ENCODE measurements around the gene RASGRP3. TPM values are rescaled to one million over a fixed set of nuclear protein-coding genes. Genes with fewer than 3 reads are reported as not detected.
A peak's percentile ranks its signal among the peaks of the same experiment; 100 is the strongest.

The RASGRP3 gene
- total and polyA plus RNA-seq, 2 donors: 2.3 to 28.5 TPM

DNA sequence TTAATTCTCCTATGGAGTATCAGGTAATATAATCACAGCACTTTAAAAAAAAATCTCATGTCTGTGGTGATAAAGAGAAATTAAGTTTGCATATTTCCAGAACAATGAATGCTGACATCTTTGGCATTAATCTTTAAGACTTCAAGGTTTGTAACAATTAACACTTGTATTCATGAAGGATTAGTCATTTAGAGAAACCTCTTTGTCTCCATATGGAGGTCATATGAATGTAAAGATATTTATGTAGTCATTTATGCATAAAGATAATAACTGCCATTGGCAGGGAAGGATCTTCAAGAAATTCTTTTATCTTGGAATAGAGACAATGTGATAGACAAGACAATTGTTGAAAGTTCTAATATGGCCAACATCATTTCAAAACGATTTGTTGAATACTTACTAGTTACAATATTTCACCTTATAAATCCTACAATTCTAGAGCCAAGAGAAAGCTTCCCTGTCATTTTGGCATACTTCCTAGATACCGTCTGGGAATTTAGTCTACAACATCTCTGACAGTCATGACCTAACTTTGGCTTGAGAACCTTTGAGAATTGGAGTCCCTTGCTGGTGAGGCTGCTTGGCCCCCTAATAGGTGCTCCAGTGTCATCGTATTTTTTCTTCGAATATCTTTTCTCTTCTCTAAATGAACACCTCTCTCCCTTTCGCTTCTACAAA is 33.6 kb downstream of the RASGRP3 start:
- 60% methylated on average over 5 of the region's 5 CpGs for WGBS
- no peak overlapping the region for H3K4me3 ChIP-seq (ENCODE audit: low read depth, low read length)
- DNase-seq (ENCODE audit: extremely low spot score): no peak
- no peak overlapping the region for H3K27ac ChIP-seq (ENCODE audit: low read depth)
- no peaks in the 10 kb centered on the region for H3K36me3 ChIP-seq (ENCODE audit: insufficient read depth)
- no peaks in the 10 kb centered on the region for H3K4me1 ChIP-seq (ENCODE audit: insufficient read depth)

DNA sequence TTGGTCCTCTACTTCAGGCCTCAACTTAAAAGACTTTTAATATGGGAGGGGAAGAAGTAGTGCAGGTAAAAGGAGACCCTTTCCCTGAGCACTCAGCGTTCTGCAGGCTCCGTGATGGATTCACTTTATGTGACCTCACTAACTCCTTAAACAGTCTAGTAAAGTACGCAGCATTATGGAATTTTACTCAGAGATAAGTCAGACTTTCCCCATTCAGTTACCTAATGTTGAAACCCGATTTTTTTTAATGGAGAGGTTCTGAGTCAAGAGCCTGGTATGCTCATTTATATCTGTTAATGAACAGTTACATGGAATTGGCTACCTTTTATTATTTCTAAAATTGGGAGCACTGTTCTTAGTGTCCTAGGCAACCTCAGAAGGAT is 34.1 kb downstream of the RASGRP3 start:
- no peak overlapping the region for H3K27ac ChIP-seq (ENCODE audit: low read depth)
- 77% methylated on average over 4 of the region's 4 CpGs for WGBS

DNA sequence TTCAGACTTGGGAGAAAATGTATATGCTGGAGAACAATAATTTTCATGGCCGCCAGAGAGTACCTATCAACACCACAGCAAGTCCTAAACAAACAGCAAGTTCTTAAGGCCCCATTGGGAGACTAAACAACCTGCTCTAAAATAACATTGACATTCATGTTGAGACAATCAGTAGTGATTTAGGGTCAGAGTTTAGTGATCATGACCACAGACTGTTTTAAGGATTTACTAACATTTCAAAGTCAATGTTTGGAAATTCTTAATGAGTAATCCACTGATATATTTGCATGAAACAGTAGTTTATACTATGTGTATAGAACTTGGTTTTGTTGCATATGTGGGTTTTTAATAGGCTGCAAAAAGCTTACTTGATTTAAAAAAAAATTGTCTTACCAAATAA is 34.7 kb downstream of the RASGRP3 start:
- WGBS: 88% methylated on average over 1 of the region's 1 CpG
- Histone ChIP-seq H3K36me3 (ENCODE audit: insufficient read depth) (no peaks in the 10 kb centered on the region), H3K27ac (ENCODE audit: low read depth) (no peak overlapping the region), H3K4me1 (ENCODE audit: insufficient read depth) (no peaks in the 10 kb centered on the region), H3K4me3 (ENCODE audit: low read depth, low read length) (no peak overlapping the region)
- no peak for DNase-seq (ENCODE audit: extremely low spot score)

More for the DNA sequence above, 34.1 kb downstream of the RASGRP3 start:
- no peaks in the 10 kb centered on the region for H3K36me3 ChIP-seq (ENCODE audit: insufficient read depth)
- H3K4me1 ChIP-seq (ENCODE audit: insufficient read depth): no peaks in the 10 kb centered on the region
- H3K4me3 ChIP-seq (ENCODE audit: low read depth, low read length): no peak overlapping the region
- DNase-seq (ENCODE audit: extremely low spot score): no peak

DNA sequence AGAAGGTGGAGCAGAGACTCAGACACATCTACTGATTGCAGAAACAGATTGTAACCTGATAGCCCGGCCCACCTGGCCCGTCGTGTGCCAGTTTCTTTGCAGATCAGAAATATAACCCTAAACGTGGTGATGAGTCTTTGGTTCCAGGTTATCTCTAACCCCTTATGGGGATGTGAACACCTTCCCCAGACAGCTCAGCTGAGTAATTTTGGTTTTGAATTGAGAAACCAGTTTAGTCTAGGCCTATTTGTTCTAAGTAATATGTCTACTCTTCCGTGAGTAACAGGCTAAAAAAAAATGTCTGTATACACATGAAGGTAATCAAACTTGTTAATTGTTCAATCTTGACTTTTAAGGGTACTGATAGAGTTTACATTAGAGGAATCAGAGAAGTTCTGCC is 35.7 kb downstream of the RASGRP3 start:
- H3K27ac ChIP-seq (ENCODE audit: low read depth): no peak overlapping the region
- 78% methylated on average over 5 of the region's 5 CpGs for WGBS
- no peaks in the 10 kb centered on the region for H3K36me3 ChIP-seq (ENCODE audit: insufficient read depth)
- no peak for DNase-seq (ENCODE audit: extremely low spot score)
- no peak overlapping the region for H3K4me3 ChIP-seq (ENCODE audit: low read depth, low read length)
- H3K4me1 ChIP-seq (ENCODE audit: insufficient read depth): no peaks in the 10 kb centered on the region

DNA sequence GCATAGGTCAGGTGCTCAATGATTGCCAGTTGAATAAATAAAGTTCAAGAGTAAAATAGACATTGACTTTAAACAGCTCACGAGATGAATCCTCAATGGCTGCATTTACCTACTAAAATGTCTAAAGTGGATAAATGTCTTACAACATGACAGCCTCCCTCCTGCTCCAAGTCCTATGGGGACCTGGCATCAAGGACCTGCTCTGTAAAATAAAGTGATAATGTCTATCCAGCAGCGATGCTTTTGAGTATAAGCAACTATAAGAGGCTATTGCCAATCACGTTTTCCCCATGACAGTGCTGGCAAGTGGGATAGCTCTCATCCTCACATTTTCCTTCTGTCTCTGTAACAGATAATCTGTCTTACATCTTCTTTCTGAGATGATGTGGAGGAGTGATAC is 37.0 kb downstream of the RASGRP3 start:
- no peak for DNase-seq (ENCODE audit: extremely low spot score)
- Histone ChIP-seq H3K36me3 (ENCODE audit: insufficient read depth) (no peaks in the 10 kb centered on the region), H3K4me3 (ENCODE audit: low read depth, low read length) (no peak overlapping the region), H3K27ac (ENCODE audit: low read depth) (no peak overlapping the region), H3K4me1 (ENCODE audit: insufficient read depth) (no peaks in the 10 kb centered on the region)
- 74% methylated on average over 3 of the region's 3 CpGs for WGBS

DNA sequence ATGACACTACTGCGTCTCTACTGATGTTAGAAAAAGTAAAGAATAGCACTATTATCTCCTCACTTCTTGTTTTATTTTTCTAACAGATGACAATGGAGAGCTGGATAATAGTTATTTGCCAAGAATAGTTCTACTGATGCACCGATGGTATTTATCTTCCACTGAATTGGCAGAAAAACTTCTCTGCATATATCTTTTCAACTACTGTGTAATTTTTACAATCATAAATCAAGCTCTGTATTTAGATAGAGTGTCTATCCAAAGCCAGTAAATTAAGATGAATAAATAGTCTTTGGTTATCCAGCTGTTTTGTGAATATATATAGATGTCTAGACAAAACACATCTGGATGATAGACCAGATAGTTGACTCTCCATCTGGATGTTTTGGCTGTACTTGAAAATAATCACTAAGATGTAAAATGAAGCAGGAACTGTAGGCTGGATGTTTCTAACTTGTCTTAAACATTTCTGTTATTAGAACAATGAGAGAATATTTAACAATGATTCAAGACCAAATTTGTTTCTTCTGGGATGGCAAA is 40.1 kb downstream of the RASGRP3 start:
- 48% methylated on average over 2 of the region's 2 CpGs for WGBS
- no peak for DNase-seq (ENCODE audit: extremely low spot score)

DNA sequence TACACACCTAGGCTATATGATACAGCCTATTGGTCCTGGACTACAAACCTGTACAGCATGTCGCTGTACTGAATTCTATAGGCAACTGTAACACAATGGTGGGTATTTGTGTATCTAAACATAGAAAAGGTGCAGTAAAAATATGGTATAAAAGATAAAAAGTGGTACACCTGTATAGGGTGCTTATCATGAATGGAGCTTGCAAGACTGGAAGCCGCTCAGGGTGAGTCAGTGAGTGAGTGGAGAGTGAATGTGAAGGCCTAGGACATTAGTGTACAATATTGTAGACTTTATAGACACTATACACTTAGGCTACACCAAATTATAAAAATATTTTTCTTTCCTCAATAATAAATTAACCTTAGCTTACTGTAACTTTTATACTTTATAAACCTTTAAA is 41.8 kb downstream of the RASGRP3 start:
- H3K4me3 ChIP-seq (ENCODE audit: low read depth, low read length): no peak overlapping the region
- 78% methylated on average over 2 of the region's 2 CpGs for WGBS
- H3K27ac ChIP-seq (ENCODE audit: low read depth): no peak overlapping the region
- H3K36me3 ChIP-seq (ENCODE audit: insufficient read depth): no peaks in the 10 kb centered on the region
- DNase-seq (ENCODE audit: extremely low spot score): no peak
- H3K4me1 ChIP-seq (ENCODE audit: insufficient read depth): peaks cover 2% of the 10 kb centered on the region

More for the DNA sequence above, 40.1 kb downstream of the RASGRP3 start:
- Histone ChIP-seq H3K27ac (ENCODE audit: low read depth) (no peak overlapping the region), H3K4me3 (ENCODE audit: low read depth, low read length) (no peak overlapping the region), H3K36me3 (ENCODE audit: insufficient read depth) (no peaks in the 10 kb centered on the region), H3K4me1 (ENCODE audit: insufficient read depth) (peaks cover under 1% of the 10 kb centered on the region)

DNA sequence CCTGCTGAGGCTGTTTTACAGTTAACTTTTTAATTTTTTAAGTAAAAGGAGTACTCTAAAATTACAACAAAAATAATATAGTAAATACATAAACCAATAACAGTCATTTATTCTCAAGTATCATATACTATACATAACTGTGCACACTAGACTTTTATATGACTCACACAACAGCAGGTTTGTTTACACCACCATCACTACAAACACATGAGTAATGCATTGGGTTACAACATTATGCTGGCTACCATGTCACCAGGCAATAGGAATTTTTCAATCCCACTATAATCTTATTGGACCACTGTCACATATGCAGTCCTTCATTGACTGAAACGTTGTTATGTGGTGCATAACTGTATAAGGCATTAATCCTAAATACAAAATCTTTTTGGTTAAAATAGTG is 42.5 kb downstream of the RASGRP3 start:
- Histone ChIP-seq H3K27ac (ENCODE audit: low read depth) (no peak overlapping the region), H3K4me3 (ENCODE audit: low read depth, low read length) (no peak overlapping the region), H3K36me3 (ENCODE audit: insufficient read depth) (no peaks in the 10 kb centered on the region), H3K4me1 (ENCODE audit: insufficient read depth) (peaks cover 2% of the 10 kb centered on the region)
- 78% methylated on average over 1 of the region's 1 CpG for WGBS
- no peak for DNase-seq (ENCODE audit: extremely low spot score)

DNA sequence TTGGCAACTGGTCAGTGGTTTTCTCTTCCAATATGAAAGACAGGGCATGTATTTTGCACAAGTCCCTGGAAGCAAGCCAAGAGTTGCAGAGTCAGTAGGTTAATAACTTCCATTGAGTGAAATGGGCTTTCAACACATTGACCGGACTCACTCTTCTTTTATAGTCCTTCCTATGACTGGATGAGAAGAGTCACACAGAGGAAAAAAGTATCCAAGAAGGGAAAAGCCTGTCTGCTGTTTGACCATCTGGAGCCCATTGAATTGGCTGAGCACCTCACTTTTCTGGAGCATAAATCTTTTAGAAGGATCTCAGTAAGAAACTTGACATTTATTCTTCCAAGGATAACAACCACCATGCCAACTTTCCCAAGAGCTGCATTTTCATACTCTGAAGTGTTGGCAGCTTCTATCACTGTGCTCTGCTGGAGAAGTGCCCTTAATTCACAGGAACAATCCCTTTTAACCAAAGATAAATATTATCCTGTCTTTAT is 45.4 kb downstream of the RASGRP3 start:
- Histone ChIP-seq H3K4me1 (ENCODE audit: insufficient read depth) (peaks cover 2% of the 10 kb centered on the region), H3K27ac (ENCODE audit: low read depth) (no peak overlapping the region), H3K36me3 (ENCODE audit: insufficient read depth) (no peaks in the 10 kb centered on the region), H3K4me3 (ENCODE audit: low read depth, low read length) (no peak overlapping the region)
- peak; percentile 65 for DNase-seq (ENCODE audit: extremely low spot score)
- WGBS: 24% methylated on average over 1 of the region's 1 CpG

DNA sequence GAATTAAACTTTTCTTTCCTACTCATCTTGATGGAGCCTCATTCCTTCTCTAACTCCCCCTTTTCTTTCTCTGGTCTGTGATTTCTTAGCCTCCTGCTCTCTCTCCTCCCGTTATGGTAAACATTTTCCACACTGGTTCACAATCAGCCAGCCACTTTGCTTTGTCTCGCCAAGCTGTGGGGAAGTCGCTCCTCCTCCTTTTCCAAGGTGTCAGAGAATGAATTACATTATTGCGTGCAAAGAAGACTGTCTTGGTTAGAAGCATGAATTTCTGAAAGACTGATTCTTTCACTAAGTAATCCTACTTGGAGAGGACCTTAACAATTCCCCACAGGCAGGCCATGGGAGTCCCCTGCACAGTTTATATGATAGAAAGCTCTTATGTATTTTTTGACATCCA is 46.1 kb downstream of the RASGRP3 start:
- Histone ChIP-seq H3K4me1 (ENCODE audit: insufficient read depth) (peaks cover 2% of the 10 kb centered on the region), H3K4me3 (ENCODE audit: low read depth, low read length) (no peak overlapping the region), H3K36me3 (ENCODE audit: insufficient read depth) (no peaks in the 10 kb centered on the region), H3K27ac (ENCODE audit: low read depth) (no peak overlapping the region)
- DNase-seq (ENCODE audit: extremely low spot score): no peak
- 69% methylated on average over 4 of the region's 4 CpGs for WGBS

DNA sequence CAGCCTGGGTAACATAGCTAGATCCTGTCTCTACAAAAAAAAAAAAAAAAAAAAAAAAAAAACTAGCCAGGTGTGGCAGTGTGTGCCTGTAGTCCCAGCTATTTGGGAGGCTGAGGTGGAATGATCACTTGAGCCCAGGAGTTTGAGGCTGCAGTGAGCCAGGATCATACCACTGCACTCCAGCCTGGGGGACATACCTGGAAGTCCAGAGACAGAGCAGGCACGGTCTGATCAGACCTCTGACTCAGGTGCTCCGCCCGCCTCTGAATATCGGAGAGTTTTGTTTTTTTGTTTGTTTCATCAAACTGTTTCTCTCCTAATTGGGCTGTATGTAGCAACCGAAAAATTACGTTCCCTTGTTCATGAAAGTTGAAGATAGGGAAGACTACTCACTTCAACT is 49.2 kb downstream of the RASGRP3 start:
- Histone ChIP-seq H3K4me1 (ENCODE audit: insufficient read depth) (peaks cover 2% of the 10 kb centered on the region), H3K36me3 (ENCODE audit: insufficient read depth) (no peaks in the 10 kb centered on the region), H3K4me3 (ENCODE audit: low read depth, low read length) (no peak overlapping the region), H3K27ac (ENCODE audit: low read depth) (no peak overlapping the region)
- 96% methylated on average over 6 of the region's 6 CpGs for WGBS
- no peak for DNase-seq (ENCODE audit: extremely low spot score)

DNA sequence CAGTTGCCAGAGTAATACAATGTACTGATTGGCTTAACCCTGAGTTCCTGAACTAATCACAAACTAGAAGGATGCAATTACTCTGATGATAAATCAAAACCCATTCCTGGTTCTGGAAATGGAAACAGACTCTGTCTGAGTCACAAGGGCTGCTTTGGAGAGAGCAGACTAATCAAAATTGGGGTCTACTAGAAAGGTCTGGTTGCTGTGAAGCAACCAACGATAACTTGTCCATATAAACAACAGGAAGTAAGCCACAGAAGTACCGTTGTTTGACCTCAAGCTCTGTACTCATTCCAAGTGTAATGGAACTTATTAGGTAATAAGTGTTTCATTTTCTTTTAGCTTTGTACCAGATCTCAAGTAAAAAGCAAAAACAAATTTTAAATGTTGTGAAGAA is 49.7 kb downstream of the RASGRP3 start:
- 50% methylated on average over 2 of the region's 2 CpGs for WGBS
- Histone ChIP-seq H3K4me3 (ENCODE audit: low read depth, low read length) (no peak overlapping the region), H3K27ac (ENCODE audit: low read depth) (no peak overlapping the region), H3K36me3 (ENCODE audit: insufficient read depth) (no peaks in the 10 kb centered on the region), H3K4me1 (ENCODE audit: insufficient read depth) (peaks cover 2% of the 10 kb centered on the region)
- no peak for DNase-seq (ENCODE audit: extremely low spot score)

DNA sequence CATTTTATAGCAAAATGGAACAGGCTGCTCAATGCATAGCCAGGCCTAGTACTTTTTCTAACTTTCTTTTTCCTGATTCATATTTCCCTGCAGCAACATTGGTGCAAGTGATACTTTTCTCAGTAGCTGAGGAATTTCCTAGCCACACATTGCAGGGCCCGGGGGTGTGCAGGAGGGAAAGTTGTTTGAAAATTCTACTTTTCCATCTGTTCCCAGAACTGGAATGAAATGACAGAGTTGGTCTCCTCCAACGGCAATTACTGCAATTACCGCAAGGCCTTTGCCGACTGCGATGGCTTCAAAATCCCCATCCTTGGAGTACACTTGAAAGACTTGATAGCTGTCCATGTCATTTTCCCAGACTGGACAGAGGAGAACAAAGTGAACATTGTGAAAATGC is 50.5 kb downstream of the RASGRP3 start:
- Histone ChIP-seq H3K27ac (ENCODE audit: low read depth) (no peak overlapping the region), H3K4me1 (ENCODE audit: insufficient read depth) (no peaks in the 10 kb centered on the region), H3K36me3 (ENCODE audit: insufficient read depth) (no peaks in the 10 kb centered on the region), H3K4me3 (ENCODE audit: low read depth, low read length) (no peak overlapping the region)
- 96% methylated on average over 5 of the region's 5 CpGs for WGBS
- DNase-seq (ENCODE audit: extremely low spot score): no peak

DNA sequence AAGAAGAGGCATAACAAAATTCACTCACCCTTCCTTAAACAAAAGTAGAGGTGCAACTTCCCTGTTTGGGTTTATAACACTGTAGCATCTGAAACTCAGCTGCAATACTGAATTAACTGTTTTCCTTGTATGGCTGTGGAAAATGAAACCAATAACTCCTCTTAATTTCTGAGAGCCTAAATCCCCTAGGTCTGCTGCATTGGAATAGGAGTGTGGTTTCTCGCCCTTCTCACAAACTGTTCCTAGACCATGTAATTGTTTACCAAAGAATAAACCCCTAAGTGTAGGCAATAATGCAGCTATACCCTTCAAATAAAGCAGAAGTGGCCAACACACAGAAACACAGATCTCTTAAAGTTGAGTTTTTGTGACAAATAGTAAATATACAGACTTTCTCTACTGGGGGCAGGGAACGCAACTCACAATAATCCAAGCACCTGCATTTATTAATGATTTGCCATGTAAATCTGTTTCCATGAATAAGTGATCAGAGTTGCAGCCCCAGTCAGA is 52.0 kb downstream of the RASGRP3 start:
- WGBS: 98% methylated on average over 2 of the region's 2 CpGs
- Histone ChIP-seq H3K4me3 (ENCODE audit: low read depth, low read length) (no peak overlapping the region), H3K4me1 (ENCODE audit: insufficient read depth) (no peaks in the 10 kb centered on the region), H3K27ac (ENCODE audit: low read depth) (no peak overlapping the region), H3K36me3 (ENCODE audit: insufficient read depth) (no peaks in the 10 kb centered on the region)
- no peak for DNase-seq (ENCODE audit: extremely low spot score)
